Breast epithelium (tissue), 3 donors: ENCODE data around the gene FAM117B.

Experiments used
- CTCF ChIP-seq, 3 donors: fragments of 450-650 bp; IDR thresholded peaks; one replicate each; pipeline ENCODE4 v1.5.1; 2016 to 2017; ENCODE audit warnings: antibody characterized with exemption in 3 of 3, mild to moderate bottlenecking in 3 of 3, moderate library complexity in 3 of 3
- POLR2A ChIP-seq: fragments of 450-650 bp; IDR thresholded peaks from one replicate; pipeline ENCODE4 v1.6.1; 2016; ENCODE audit warnings: antibody characterized with exemption, mild to moderate bottlenecking, moderate library complexity

- TF ChIP-seq POLR2A (no peak), CTCF (IDR thresholded peaks at IDR 0.05) (no peak)
These were observed 181.0 kb downstream of the FAM117B start for GRCh38 chr2:202815548-202816360.
